ENCODE measurements around the gene AGXT2. TPM values are rescaled to one million over a fixed set of nuclear protein-coding genes. Genes with fewer than 3 reads are reported as not detected.
"Not testable (repeated sequence)": the region's sequence is repeated elsewhere in the genome, so short reads cannot be mapped to it uniquely, and the experiment has no call there.

The AGXT2 gene
- total and polyA plus RNA-seq, 12 donors, result 0.06 to 0.11 TPM; not detected in 10

DNA sequence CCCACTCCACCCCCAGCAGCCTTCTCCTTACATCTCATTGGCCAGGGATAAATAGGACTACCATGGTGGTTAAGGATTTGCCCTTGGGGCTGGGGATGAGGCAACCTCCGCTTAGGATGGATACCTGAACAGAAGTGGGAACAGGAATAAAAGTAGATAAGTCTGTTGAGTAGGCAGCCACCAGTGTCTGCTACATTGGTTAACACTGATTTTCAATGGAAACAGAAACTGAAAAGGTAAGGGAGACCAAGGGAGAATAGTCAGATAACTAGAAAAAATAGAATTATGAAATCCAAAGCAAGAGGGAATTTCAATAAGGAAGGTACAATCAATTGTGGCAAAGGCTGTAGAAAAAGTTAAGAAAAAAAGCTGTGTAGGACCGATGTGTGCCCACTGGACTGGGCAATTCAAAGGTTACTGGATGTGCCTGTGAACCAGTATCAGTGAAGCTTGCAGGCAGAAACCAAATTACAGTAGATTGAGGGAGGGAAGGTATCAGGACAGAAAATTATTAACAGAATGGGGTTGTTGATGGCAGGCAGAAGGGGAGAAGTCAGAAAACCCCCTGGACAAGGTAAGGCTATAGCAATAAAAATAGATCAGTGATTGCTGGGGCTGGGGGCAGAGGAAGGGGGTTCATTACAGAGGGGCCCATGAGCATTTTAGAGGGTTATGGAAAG is 69.7 kb downstream of the AGXT2 start:
- intact Hi-C loops (cut with DNase I), result no loop called here
- no peaks in the 10 kb centered on the region for H3K9me3 ChIP-seq (replicated peaks in 1 of 3)
- WGBS, 4 donors, result 46 to 91% (median 63%) methylated on average over 1 to 2 of the region's 2 CpGs
- DNase-seq, result no peak
- TF ChIP-seq, protein P1, sequence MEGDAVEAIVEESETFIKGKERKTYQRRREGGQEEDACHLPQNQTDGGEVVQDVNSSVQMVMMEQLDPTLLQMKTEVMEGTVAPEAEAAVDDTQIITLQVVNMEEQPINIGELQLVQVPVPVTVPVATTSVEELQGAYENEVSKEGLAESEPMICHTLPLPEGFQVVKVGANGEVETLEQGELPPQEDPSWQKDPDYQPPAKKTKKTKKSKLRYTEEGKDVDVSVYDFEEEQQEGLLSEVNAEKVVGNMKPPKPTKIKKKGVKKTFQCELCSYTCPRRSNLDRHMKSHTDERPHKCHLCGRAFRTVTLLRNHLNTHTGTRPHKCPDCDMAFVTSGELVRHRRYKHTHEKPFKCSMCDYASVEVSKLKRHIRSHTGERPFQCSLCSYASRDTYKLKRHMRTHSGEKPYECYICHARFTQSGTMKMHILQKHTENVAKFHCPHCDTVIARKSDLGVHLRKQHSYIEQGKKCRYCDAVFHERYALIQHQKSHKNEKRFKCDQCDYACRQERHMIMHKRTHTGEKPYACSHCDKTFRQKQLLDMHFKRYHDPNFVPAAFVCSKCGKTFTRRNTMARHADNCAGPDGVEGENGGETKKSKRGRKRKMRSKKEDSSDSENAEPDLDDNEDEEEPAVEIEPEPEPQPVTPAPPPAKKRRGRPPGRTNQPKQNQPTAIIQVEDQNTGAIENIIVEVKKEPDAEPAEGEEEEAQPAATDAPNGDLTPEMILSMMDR (IDR thresholded peaks at IDR 0.05), result no peak
- H3K4me1 ChIP-seq (replicated peaks in 1 of 2), result no peaks in the 10 kb centered on the region
- H3K27ac ChIP-seq, result no peak overlapping the region
- no peak overlapping the region for H3K4me3 ChIP-seq
- no peaks in the 10 kb centered on the region for H3K36me3 ChIP-seq (replicated peaks in 1 of 2)
- no peaks in the 10 kb centered on the region for H3K27me3 ChIP-seq

DNA sequence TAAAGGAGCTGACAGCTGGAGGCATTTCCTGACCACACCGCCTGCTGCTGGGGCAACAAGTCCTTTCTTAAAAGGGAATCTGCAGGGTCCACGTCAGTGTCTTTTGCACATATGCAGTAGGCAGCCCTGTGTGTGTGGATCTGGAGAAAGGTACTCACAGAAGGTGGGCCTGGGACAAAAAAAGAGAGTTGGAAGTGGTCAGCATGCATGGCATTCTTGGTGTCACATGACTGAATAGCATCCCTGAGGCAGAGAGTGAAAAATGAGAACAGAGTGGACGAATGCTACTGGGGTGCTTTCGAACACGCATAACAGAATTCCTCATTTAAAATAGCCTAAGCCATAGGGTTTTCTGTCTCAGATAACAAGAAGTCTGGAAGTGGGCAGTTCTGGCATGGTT is 71.4 kb downstream of the AGXT2 start:
- H3K9me3 ChIP-seq (replicated peaks in 1 of 3), result no peaks in the 10 kb centered on the region

DNA sequence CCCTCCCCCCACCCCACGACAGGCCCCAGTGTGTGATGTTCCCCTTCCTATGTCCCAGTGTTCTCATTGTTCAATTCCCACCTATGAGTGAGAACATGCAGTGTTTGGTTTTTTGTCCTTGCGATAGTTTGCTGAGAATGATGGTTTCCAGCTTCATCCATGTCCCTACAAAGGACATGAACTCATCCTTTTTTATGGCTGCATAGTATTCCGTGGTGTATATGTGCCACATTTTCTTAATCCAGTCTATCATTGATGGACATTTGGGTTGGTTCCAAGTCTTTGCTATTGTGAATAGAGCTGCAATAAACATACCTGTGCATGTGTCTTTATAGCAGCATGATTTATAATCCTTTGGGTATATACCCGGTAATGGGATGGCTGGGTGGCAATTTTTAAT is 76.1 kb downstream of the AGXT2 start:
- 86 to 100% (median 95%) methylated on average over 2 to 4 of the region's 4 CpGs for WGBS, 4 donors
- not testable (repeated sequence) for H3K4me3 ChIP-seq

More for the DNA sequence above, 71.4 kb downstream of the AGXT2 start:
- intact Hi-C loops (cut with DNase I), result no loop called here
- DNase-seq, result no peak
- Histone ChIP-seq H3K27ac (no peak overlapping the region), H3K4me3 (no peak overlapping the region), H3K4me1 (replicated peaks in 1 of 2) (no peaks in the 10 kb centered on the region), H3K36me3 (replicated peaks in 1 of 2) (no peaks in the 10 kb centered on the region), H3K27me3 (no peaks in the 10 kb centered on the region)
- WGBS, 4 donors, result 82 to 90% (median 84%) methylated on average over 4 to 5 of the region's 5 CpGs
- no peak for TF ChIP-seq POLR2A (IDR thresholded peaks at IDR 0.05)
- TF ChIP-seq, protein P1 (IDR thresholded peaks at IDR 0.05), result no peak

DNA sequence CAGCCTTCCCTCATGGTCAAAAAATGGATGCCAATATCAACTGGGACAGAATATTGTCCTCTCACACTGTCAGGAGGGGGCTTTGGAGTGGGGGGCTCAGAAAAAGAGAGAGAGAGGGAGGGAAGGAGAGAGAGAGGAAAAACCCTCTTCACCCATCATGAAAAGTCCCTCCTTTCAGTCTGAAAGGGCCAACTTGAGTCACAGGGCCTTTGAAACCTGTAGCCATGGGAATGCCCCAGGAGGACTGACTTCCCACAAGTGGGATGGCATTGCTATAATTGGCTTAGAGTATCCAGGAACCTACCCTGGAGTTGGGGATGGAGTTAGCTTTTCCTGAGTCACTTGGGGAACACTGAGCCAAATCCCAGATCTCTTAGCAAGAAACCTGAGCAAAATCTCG is 77.2 kb downstream of the AGXT2 start:
- WGBS, 4 donors, result 75 to 100% (median 88%) methylated on average over 1 of the region's 1 CpG
- Histone ChIP-seq H3K4me1 (replicated peaks in 1 of 2) (no peaks in the 10 kb centered on the region), H3K27me3 (no peaks in the 10 kb centered on the region), H3K4me3 (no peak overlapping the region), H3K36me3 (replicated peaks in 1 of 2) (no peaks in the 10 kb centered on the region), H3K9me3 (replicated peaks in 1 of 3) (peaks cover 0 to 8% (median 0%) of the 10 kb centered on the region in 3 donors), H3K27ac (no peak overlapping the region)
- DNase-seq, result no peak
- TF ChIP-seq, protein P1 (IDR thresholded peaks at IDR 0.05), result no peak
- TF ChIP-seq POLR2A (IDR thresholded peaks at IDR 0.05), result no peak
- intact Hi-C loops (cut with DNase I), result no loop called here

More for the DNA sequence above, 76.1 kb downstream of the AGXT2 start:
- H3K27ac ChIP-seq; intact Hi-C loops (cut with DNase I); H3K27me3 ChIP-seq; H3K9me3 ChIP-seq (replicated peaks in 1 of 3); DNase-seq; H3K36me3 ChIP-seq (replicated peaks in 1 of 2); H3K4me1 ChIP-seq (replicated peaks in 1 of 2): not testable (repeated sequence)

DNA sequence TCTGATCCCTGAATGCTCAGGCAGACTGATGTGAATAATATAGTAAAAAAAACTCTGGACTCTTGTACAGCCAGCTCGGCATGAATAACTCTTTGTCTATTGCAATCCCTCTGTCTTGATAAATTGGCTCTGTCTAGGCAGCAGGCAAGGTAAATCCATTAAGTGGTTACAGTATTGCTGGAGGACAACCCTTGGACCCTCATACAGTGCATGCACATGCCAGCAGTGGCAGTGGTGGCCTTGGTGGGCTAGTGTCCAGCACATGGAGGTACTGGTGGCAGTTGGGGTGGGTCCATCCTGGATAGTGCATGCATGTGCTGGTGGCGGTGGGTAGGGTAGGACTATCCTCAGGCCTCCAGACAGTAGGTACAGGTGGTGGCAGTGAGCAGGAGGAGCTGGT is 79.5 kb downstream of the AGXT2 start:
- Histone ChIP-seq H3K27me3 (no peaks in the 10 kb centered on the region), H3K4me3 (no peak overlapping the region), H3K27ac (no peak overlapping the region), H3K4me1 (replicated peaks in 1 of 2) (no peaks in the 10 kb centered on the region), H3K9me3 (replicated peaks in 1 of 3) (peaks cover 0 to 8% (median 0%) of the 10 kb centered on the region in 3 donors), H3K36me3 (replicated peaks in 1 of 2) (no peaks in the 10 kb centered on the region)
- 92 to 98% (median 96%) methylated on average over 2 of the region's 2 CpGs for WGBS, 4 donors
- TF ChIP-seq POLR2A (IDR thresholded peaks at IDR 0.05), result no peak
- DNase-seq, result no peak
- intact Hi-C loops (cut with DNase I), result no loop called here

All from adrenal gland (tissue), 12 donors.